Progenitor cell of endocrine pancreas (in vitro differentiated cells): Measurements from ENCODE around the gene ZXDC. TPM values are rescaled to one million over a fixed set of nuclear protein-coding genes. Genes with fewer than 3 reads are reported as not detected.

Experiments
- DNase-seq: peaks from one replicate; pipeline ENCODE4 v3.0.0; 2021; ENCODE audit warnings: low spot score; ENCODE audit not compliant: unreplicated experiment
- H3K27ac Mint-ChIP-seq: 2 replicates; pipeline ENCODE4 v1.8.0; 2021; ENCODE audit warnings: mild to moderate bottlenecking, moderate library complexity, mixed read lengths
- H3K27me3 Mint-ChIP-seq: 2 replicates; pipeline ENCODE4 v1.8.0; 2021; ENCODE audit warnings: mixed read lengths
- H3K36me3 Mint-ChIP-seq: 2 replicates; pipeline ENCODE4 v1.8.0; 2022; ENCODE audit warnings: mixed read lengths; ENCODE audit not compliant: insufficient read depth
- H3K4me1 Mint-ChIP-seq: 2 replicates; pipeline ENCODE4 v1.8.0; 2021; ENCODE audit warnings: low read depth, mixed read lengths
- H3K4me3 Mint-ChIP-seq: 2 replicates; pipeline ENCODE4 v1.8.0; 2021; ENCODE audit warnings: low read depth, mild to moderate bottlenecking, moderate library complexity, mixed read lengths
- H3K9me3 Mint-ChIP-seq: 2 replicates; pipeline ENCODE4 v1.8.0; 2021; ENCODE audit warnings: low read depth, mixed read lengths
- CTCF ChIP-seq: fragments of 200-600 bp; sonication (generic); IDR thresholded peaks from one replicate; pipeline ENCODE4 v1.5.0; 2021; ENCODE audit warnings: antibody characterized with exemption, mild to moderate bottlenecking; ENCODE audit not compliant: unreplicated experiment
- total RNA-seq: library from RNA; stranded (reverse); gene quantifications from 2 replicates; pipeline ENCODE4 v1.2.1, GENCODE V29; 2021

ZXDC gene
- total RNA-seq, 1 donor from 2014 or later, result 40.5 TPM

GRCh38 chr3:126438186-126438585 is 37.5 kb downstream of the ZXDC start:
- Mint-ChIP-seq H3K27ac (no peak overlapping the region), H3K36me3 (no peaks in the 10 kb centered on the region), H3K4me3 (no peak overlapping the region), H3K4me1 (no peaks in the 10 kb centered on the region), H3K27me3 (no peaks in the 10 kb centered on the region), H3K9me3 (no peaks in the 10 kb centered on the region)
- no peak for DNase-seq
- no peak for TF ChIP-seq CTCF

GRCh38 chr3:126436826-126437717 is 38.6 kb downstream of the ZXDC start:
- Mint-ChIP-seq H3K4me1 (no peaks in the 10 kb centered on the region), H3K36me3 (peaks cover 2% of the 10 kb centered on the region), H3K27me3 (no peaks in the 10 kb centered on the region), H3K9me3 (no peaks in the 10 kb centered on the region), H3K27ac (no peak overlapping the region), H3K4me3 (no peak overlapping the region)
- DNase-seq, result no peak
- TF ChIP-seq CTCF, result no peak

DNA sequence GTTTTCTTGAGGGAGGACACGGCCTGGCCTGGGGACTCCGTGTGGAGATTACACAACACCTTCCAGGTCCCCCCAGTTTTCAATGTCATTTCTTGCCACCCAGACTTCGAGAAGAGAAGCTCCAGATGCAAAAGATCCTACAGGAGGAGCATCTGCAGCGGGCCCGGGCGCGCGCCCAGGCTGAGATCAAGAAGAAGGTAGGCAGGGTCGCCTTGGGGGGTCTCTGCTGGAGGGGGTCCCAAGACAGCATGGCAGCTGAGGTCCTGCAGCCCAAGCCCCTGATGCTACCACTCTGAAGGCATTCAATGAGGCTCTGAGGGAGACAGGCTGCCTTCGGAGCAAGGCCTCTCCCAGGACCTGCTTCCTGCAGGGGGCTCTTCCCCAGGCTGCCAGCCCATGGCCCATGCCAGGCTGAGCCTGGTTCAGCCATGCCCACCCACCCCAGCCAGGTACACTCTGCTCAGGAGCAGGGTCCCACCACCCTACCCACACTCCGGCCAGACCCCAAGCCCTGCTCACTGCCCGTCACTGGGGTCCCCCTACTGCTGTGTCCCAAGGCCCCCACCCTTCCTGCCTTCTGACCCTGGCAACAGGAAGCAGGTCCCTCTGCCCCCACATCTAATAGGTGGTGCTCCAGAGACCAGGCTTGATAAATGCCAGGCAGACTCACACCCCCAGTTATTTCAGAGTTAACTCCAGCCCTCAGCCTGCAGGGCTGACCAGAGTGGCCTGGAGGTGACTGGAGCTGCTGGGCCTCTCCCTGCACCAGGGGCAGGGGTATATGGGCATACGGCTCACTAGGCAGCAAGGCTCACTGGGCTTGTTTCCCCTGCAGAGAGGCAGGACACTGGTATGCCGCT is 40.0 kb downstream of the ZXDC start:
- Mint-ChIP-seq H3K4me3 (no peak overlapping the region), H3K27me3 (no peaks in the 10 kb centered on the region), H3K4me1 (no peaks in the 10 kb centered on the region), H3K27ac (no peak overlapping the region), H3K36me3 (peaks cover 2% of the 10 kb centered on the region), H3K9me3 (no peaks in the 10 kb centered on the region)
- no peak for DNase-seq
- TF ChIP-seq CTCF, result no peak

DNA sequence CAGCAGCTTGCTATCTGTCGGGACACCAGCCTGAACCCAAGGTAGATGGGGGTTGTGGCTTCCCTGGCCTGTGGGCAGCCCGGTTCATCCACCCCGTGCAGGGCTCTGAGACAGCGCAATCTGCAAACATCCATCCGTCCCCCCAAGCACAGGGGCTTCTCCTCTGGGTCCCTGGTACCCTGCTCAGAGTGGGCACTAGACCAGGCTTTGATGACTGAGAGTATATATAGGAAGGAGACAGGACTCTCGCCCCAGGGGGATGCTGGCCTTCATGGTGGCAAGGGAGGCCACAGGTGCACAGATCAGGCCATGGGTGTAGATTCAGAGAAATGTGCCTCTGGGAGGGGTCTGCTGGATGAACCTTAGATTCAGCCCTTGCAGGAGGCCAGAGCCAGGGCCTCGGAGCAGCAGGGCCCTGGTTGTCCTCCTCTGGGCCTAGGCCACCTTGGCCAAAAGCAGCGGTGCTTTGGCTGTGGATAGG is 40.7 kb downstream of the ZXDC start:
- peaks cover 2% of the 10 kb centered on the region for H3K36me3 Mint-ChIP-seq

More for the DNA sequence above, 40.7 kb downstream of the ZXDC start:
- Mint-ChIP-seq H3K27ac (no peak overlapping the region), H3K4me3 (no peak overlapping the region), H3K9me3 (no peaks in the 10 kb centered on the region), H3K4me1 (no peaks in the 10 kb centered on the region), H3K27me3 (no peaks in the 10 kb centered on the region)
- DNase-seq, result no peak
- no peak for TF ChIP-seq CTCF
